8988T (cell line): ENCODE data around the gene TMPRSS7.

Source experiments
- DNase-seq: peaks from one replicate; pipeline ENCODE4 v3.0.0; 2011

Gene TMPRSS7

GRCh38 chr3:112034436-112034835, at the start of gene TMPRSS7:
TMPRSS7 (plus strand) TSS chr3:112034736; CDS start chr3:112034846, 110 bp downstream.
- DNase-seq = no peak

- DNase-seq = no peak
Measured at GRCh38 chr3:111986800-111987199, 47.7 kb upstream of the TMPRSS7 start.

- no peak for DNase-seq
Measured at GRCh38 chr3:111989061-111989678, 45.4 kb upstream of the TMPRSS7 start.

GRCh38 chr3:111993038-111993437, 41.5 kb upstream of the TMPRSS7 start:
- no peak for DNase-seq

GRCh38 chr3:111998636-111999483, 35.7 kb upstream of the TMPRSS7 start, which contains the start of gene TAGLN3:
TAGLN3 (plus strand) TSS chr3:111998922; CDS start chr3:111999423, 501 bp downstream.
- DNase-seq = no peak

- no peak for DNase-seq
Measured at GRCh38 chr3:111999484-112000324, 34.8 kb upstream of the TMPRSS7 start.

GRCh38 chr3:112000367-112000771, 34.2 kb upstream of the TMPRSS7 start:
- DNase-seq = no peak

- no peak for DNase-seq
Measured at GRCh38 chr3:112000966-112001365, 33.6 kb upstream of the TMPRSS7 start.

GRCh38 chr3:112001526-112001925, 33.0 kb upstream of the TMPRSS7 start:
- DNase-seq = no peak

- no peak for DNase-seq
Measured at GRCh38 chr3:112002096-112002971, 32.2 kb upstream of the TMPRSS7 start.

GRCh38 chr3:112003321-112004080, 31.0 kb upstream of the TMPRSS7 start:
- DNase-seq = no peak

- no peak for DNase-seq
Measured at GRCh38 chr3:112004187-112004586, 30.3 kb upstream of the TMPRSS7 start.

GRCh38 chr3:112004669-112005068, 29.9 kb upstream of the TMPRSS7 start:
- DNase-seq = no peak

GRCh38 chr3:112005091-112005672, 29.4 kb upstream of the TMPRSS7 start:
- no peak for DNase-seq

GRCh38 chr3:112007633-112008032, 26.9 kb upstream of the TMPRSS7 start:
- DNase-seq = no peak

- DNase-seq = no peak
Measured at GRCh38 chr3:112009670-112010069, 24.9 kb upstream of the TMPRSS7 start.

- DNase-seq = no peak
Measured at GRCh38 chr3:112010636-112011035, 23.9 kb upstream of the TMPRSS7 start.

GRCh38 chr3:112011376-112011940, 23.1 kb upstream of the TMPRSS7 start:
- no peak for DNase-seq

GRCh38 chr3:112012205-112012992, 22.1 kb upstream of the TMPRSS7 start:
- DNase-seq = no peak
